Suprapubic skin (tissue), 4 donors: ENCODE measurements around the gene SLC25A42. TPM values are rescaled to one million over a fixed set of nuclear protein-coding genes. Genes with fewer than 3 reads are reported as not detected.

ENCODE experiments used
- DNase-seq, 2 donors: peaks; one replicate each; pipeline ENCODE4 v3.0.0-alpha.2; 2019; ENCODE audit warnings: low spot score in 2 of 2
- H3K27ac ChIP-seq: fragments of 200-600 bp; sonication (generic); one replicate; pipeline ENCODE4 v1.5.1; 2019
- H3K27me3 ChIP-seq: fragments of 200-600 bp; sonication (generic); one replicate; pipeline ENCODE4 v1.5.1; 2019
- H3K36me3 ChIP-seq: fragments of 200-600 bp; sonication (generic); one replicate; pipeline ENCODE4 v1.5.1; 2019
- H3K4me1 ChIP-seq: fragments of 200-600 bp; sonication (generic); one replicate; pipeline ENCODE4 v1.5.1; 2019
- H3K4me3 ChIP-seq: fragments of 200-600 bp; sonication (generic); one replicate; pipeline ENCODE4 v1.5.1; 2019; ENCODE audit warnings: mild to moderate bottlenecking
- H3K9me3 ChIP-seq: fragments of 200-600 bp; sonication (generic); one replicate; pipeline ENCODE4 v1.5.1; 2019
- CTCF ChIP-seq, 2 donors: fragments of 200-600 bp in 1 of 2; fragments of 450-650 bp in 1 of 2; sonication (generic) in 1 of 2; IDR thresholded peaks; one replicate each; pipeline ENCODE4 v1.5.1; 2016 to 2019; ENCODE audit warnings: antibody characterized with exemption in 2 of 2, mild to moderate bottlenecking in 1 of 2, moderate library complexity in 1 of 2
- EP300 ChIP-seq: sonication (generic); formaldehyde crosslinking; IDR thresholded peaks from one replicate; pipeline ENCODE4 v1.6.1; 2017; ENCODE audit warnings: antibody characterized with exemption
- POLR2A ChIP-seq, 2 donors: fragments of 450-650 bp; IDR thresholded peaks; one replicate each; pipeline ENCODE4 v1.6.1; 2017; ENCODE audit warnings: antibody characterized with exemption in 2 of 2, mild to moderate bottlenecking in 2 of 2, moderate library complexity in 2 of 2
- POLR2AphosphoS5 ChIP-seq, 3 donors: sonication (generic); formaldehyde crosslinking; IDR thresholded peaks; one replicate each; pipeline ENCODE4 v1.6.1; 2017; ENCODE audit warnings: antibody characterized with exemption in 3 of 3
- WGBS: methylation state at CpG from one replicate; pipeline ENCODE4 v1.1.5; 2018; 5-methylcytosine and 5-hydroxymethylcytosine counted together
- total RNA-seq, 4 donors: library from RNA; depleted of rRNA; stranded (reverse); fragments of >200 nt; gene quantifications; one replicate each; pipeline ENCODE4 v1.1.0, GENCODE V29; 2016

The SLC25A42 gene
- total RNA-seq, 4 donors from 2014 or later, result 4.9 to 14.6 (median 10.6) TPM

DNA sequence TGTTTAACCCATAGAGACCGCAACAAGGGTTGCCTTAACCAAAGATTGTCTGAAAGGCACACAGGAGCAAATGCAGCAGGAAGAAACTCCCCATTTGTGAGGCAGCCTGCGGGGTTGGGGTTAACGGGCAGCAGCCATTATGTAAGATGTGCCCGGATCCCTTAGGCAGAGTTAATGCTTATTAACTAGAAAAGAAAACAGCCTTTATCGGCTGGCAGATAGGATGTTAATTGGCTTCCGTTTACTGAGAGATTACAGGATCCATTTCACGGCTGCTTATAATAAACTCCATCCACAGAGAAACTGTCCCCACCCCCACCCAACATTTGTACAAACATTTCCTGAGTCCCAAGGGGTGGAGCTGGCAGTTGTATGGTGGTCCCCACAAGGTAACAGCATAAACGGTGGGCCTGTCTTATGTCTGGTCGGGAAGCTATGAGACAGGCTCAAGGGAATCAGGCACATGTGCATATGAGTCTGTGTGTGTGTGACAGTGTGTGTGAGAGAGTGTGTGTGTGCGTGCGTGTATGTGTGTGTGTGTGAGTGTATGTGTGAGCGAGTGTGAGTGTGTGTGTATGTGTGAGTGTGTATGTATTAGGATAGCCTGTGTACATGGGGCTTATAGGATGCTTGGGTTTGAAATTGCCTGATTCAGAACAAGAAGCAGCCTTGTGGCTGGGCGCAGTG lies 10.5 kb downstream of the SLC25A42 start:
- no peaks in the 10 kb centered on the region for H3K9me3 ChIP-seq
- TF ChIP-seq POLR2A (IDR thresholded peaks at IDR 0.05) (no peak), POLR2AphosphoS5 (IDR thresholded peaks at IDR 0.05) (no peak), CTCF (IDR thresholded peaks at IDR 0.05) (no peak), EP300 (no peak)
- no peak for DNase-seq
- H3K4me3 ChIP-seq, result no peak overlapping the region
- H3K27me3 ChIP-seq, result no peaks in the 10 kb centered on the region
- no peak overlapping the region for H3K27ac ChIP-seq
- H3K36me3 ChIP-seq, result no peaks in the 10 kb centered on the region
- peaks cover under 1% of the 10 kb centered on the region for H3K4me1 ChIP-seq
- WGBS, result 75% methylated on average over 13 of the region's 13 CpGs

- Histone ChIP-seq H3K36me3 (no peaks in the 10 kb centered on the region), H3K9me3 (no peaks in the 10 kb centered on the region), H3K27me3 (no peaks in the 10 kb centered on the region), H3K4me3 (no peak overlapping the region), H3K27ac (no peak overlapping the region), H3K4me1 (no peaks in the 10 kb centered on the region)
- TF ChIP-seq CTCF (IDR thresholded peaks at IDR 0.05), result no peak
- 88% methylated on average over 8 of the region's 8 CpGs for WGBS
- no peak for DNase-seq
These were observed 11.3 kb downstream of the SLC25A42 start for GRCh38 chr19:19075126-19075525.

DNA sequence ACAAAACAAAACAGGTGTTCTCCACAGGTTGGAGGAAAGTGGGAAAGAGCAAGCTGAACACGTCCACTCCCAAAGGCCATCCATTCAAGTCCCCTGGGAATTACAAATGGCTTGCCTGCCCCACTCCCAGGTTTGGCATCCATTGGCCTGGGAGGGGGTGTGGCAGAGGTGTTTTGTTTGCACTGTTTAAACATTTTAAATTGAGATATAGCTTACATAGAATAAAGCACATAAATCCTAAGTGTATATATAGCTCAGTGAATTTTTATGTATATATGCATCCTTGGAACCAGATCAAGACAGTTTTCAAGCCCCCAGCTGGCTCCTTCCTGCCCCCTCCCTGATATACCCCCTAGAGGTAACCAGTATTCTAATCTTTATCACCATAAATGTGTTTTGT lies 12.7 kb downstream of the SLC25A42 start:
- Histone ChIP-seq H3K4me3 (no peak overlapping the region), H3K27ac (no peak overlapping the region), H3K36me3 (no peaks in the 10 kb centered on the region), H3K27me3 (no peaks in the 10 kb centered on the region), H3K4me1 (no peaks in the 10 kb centered on the region), H3K9me3 (no peaks in the 10 kb centered on the region)
- 75% methylated on average over 1 of the region's 1 CpG for WGBS
- no peak for DNase-seq
- no peak for TF ChIP-seq POLR2AphosphoS5 (IDR thresholded peaks at IDR 0.05)
- no peak for TF ChIP-seq EP300
- TF ChIP-seq CTCF (IDR thresholded peaks at IDR 0.05), result no peak
- TF ChIP-seq POLR2A (IDR thresholded peaks at IDR 0.05), result no peak

DNA sequence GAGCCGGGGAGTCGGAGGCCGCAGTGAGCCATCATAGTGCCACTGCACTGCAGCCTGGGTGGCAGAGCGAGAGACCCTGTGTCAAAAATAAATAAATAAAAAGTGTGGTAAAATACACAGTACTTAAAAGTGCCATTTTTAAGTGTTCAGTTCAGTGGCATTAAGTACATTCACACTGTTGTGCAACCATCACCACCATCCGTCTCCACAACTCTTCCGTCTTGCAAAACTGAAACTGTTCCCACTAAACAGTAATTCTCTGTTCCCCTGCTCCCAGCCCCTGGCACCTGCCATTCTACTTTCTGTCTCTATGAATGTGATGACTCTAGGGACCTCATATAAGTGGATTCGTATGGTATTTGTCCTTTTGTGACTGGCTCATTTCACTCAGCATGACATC lies 13.3 kb downstream of the SLC25A42 start:
- TF ChIP-seq POLR2AphosphoS5 (IDR thresholded peaks at IDR 0.05) (no peak), CTCF (IDR thresholded peaks at IDR 0.05) (no peak), EP300 (no peak), POLR2A (IDR thresholded peaks at IDR 0.05) (no peak)
- H3K27me3 ChIP-seq, result no peaks in the 10 kb centered on the region
- no peak overlapping the region for H3K4me3 ChIP-seq
- H3K36me3 ChIP-seq, result no peaks in the 10 kb centered on the region
- no peaks in the 10 kb centered on the region for H3K9me3 ChIP-seq
- no peaks in the 10 kb centered on the region for H3K4me1 ChIP-seq
- DNase-seq, result no peak
- no peak overlapping the region for H3K27ac ChIP-seq
- 92% methylated on average over 7 of the region's 7 CpGs for WGBS

GRCh38 chr19:19078801-19079200 lies 15.0 kb downstream of the SLC25A42 start:
- Histone ChIP-seq H3K4me1 (peaks cover 7% of the 10 kb centered on the region), H3K27me3 (no peaks in the 10 kb centered on the region), H3K9me3 (no peaks in the 10 kb centered on the region), H3K4me3 (no peak overlapping the region), H3K27ac (no peak overlapping the region), H3K36me3 (peaks cover 2% of the 10 kb centered on the region)
- WGBS, result 96% methylated on average over 6 of the region's 6 CpGs
- DNase-seq, result no peak
- TF ChIP-seq POLR2AphosphoS5 (IDR thresholded peaks at IDR 0.05), result no peak
- no peak for TF ChIP-seq CTCF (IDR thresholded peaks at IDR 0.05)
- no peak for TF ChIP-seq EP300
- TF ChIP-seq POLR2A (IDR thresholded peaks at IDR 0.05), result no peak
